Esophagus squamous epithelium (tissue), 5 donors: Measurements from ENCODE around the gene BARX2. TPM values are rescaled to one million over a fixed set of nuclear protein-coding genes. Genes with fewer than 3 reads are reported as not detected.
"Not testable (repeated sequence)": the region's sequence is repeated elsewhere in the genome, so short reads cannot be mapped to it uniquely, and the experiment has no call there.

Experiments used
- DNase-seq: peaks from one replicate; lab custom pipeline; 2025; lab: John Stamatoyannopoulos, UW
- H3K27ac ChIP-seq, 4 donors: fragments of 200-600 bp; sonication (generic); one replicate each; pipeline ENCODE4 v1.5.1; 2016 to 2019; ENCODE audit warnings: mild to moderate bottlenecking in 1 of 4
- H3K27me3 ChIP-seq, 4 donors: fragments of 200-600 bp; sonication (generic); 1 replicate in 3 of 4; 2 replicates in 1 of 4; pipeline versions ENCODE4 v1.5.1 to v1.6.0; 2017 to 2021; ENCODE audit warnings: antibody characterized with exemption in 1 of 4
- H3K36me3 ChIP-seq, 3 donors: fragments of 200-600 bp; sonication (generic); one replicate each; pipeline ENCODE4 v1.5.1; 2016 to 2019
- H3K4me1 ChIP-seq, 3 donors: fragments of 200-600 bp; sonication (generic); one replicate each; pipeline ENCODE4 v1.5.1; 2017 to 2019
- H3K4me3 ChIP-seq, 4 donors: fragments of 200-600 bp; sonication (generic); 1 replicate in 3 of 4; 2 replicates in 1 of 4; pipeline ENCODE4 v1.5.1; 2016 to 2019; ENCODE audit warnings: mild to moderate bottlenecking in 2 of 4, moderate library complexity in 1 of 4
- H3K9me3 ChIP-seq, 3 donors: fragments of 200-600 bp; sonication (generic); one replicate each; pipeline ENCODE4 v1.5.1; 2016 to 2019
- CTCF ChIP-seq, 6 experiments: fragments of 450-650 bp in 4 of 6; fragments of 200-600 bp in 2 of 6; sonication (generic) in 2 of 6; IDR thresholded peaks; one replicate each; pipeline ENCODE4 v1.5.1; 2016 to 2019; ENCODE audit warnings: antibody characterized with exemption in 6 of 6, mild to moderate bottlenecking in 4 of 6, moderate library complexity in 4 of 6
- POLR2A ChIP-seq, 4 donors: fragments of 450-650 bp; IDR thresholded peaks; one replicate each; pipeline ENCODE4 v1.6.1; 2017; ENCODE audit warnings: antibody characterized with exemption in 4 of 4, mild to moderate bottlenecking in 4 of 4, moderate library complexity in 3 of 4
- WGBS, 2 donors: methylation state at CpG; one replicate each; pipeline ENCODE4 v1.1.5; 2018; 5-methylcytosine and 5-hydroxymethylcytosine counted together
- intact Hi-C: fragments of 100-400 bp; cut with DNase I; formaldehyde crosslinking; loops from one replicate; pipeline ENCODE4 v1.15.0; 2022
- total RNA-seq, 4 donors: library from RNA; depleted of rRNA; stranded (reverse); fragments of >200 nt; gene quantifications; one replicate each; pipeline ENCODE4 v1.1.0, GENCODE V29; 2016
- donor health status: DM: yes; HTN: yes; CAD: no.

BARX2 gene
- total RNA-seq, result 100 to 1,000 TPM in 1 of 4 donors, 10 to 100 TPM in 3; 45.2 to 102 (median 57.6) TPM

- H3K27ac ChIP-seq, result peak within 1 kb of the TSS; percentile 82 to 91 (median 90)
- intact Hi-C loops, result no loop called here
- TF ChIP-seq POLR2A (IDR thresholded peaks at IDR 0.05) (no peak), CTCF (IDR thresholded peaks at IDR 0.05) (peak in 5 of 6 experiments; percentile 26 to 58 (median 54))
- 0 to 13% methylated on average over 16 to 18 of the region's 81 CpGs for WGBS, 2 donors
- DNase-seq, result no peak
- H3K9me3 ChIP-seq, result no peaks in the 10 kb centered on the region
- peaks cover 18 to 63% (median 18%) of the 10 kb centered on the region in 3 donors for H3K4me1 ChIP-seq
- peak within 1 kb of the TSS; percentile 59 to 70 (median 64) for H3K4me3 ChIP-seq
- H3K36me3 ChIP-seq, result no peaks in the 10 kb centered on the region
- peaks cover 0 to 92% (median 2%) of the 10 kb centered on the region in 4 donors for H3K27me3 ChIP-seq
Observed at GRCh38 chr11:129375751-129376657, at the start of gene BARX2. BARX2 (plus strand) TSS chr11:129375848; CDS start chr11:129376036, 188 bp downstream.

GRCh38 chr11:129326921-129327320, 48.7 kb upstream of the BARX2 start:
- TF ChIP-seq CTCF (IDR thresholded peaks at IDR 0.05) (no peak), POLR2A (IDR thresholded peaks at IDR 0.05) (no peak)
- 98% methylated on average over 2 of the region's 2 CpGs for WGBS, 2 donors
- Histone ChIP-seq H3K4me3 (no peak overlapping the region), H3K9me3 (no peaks in the 10 kb centered on the region), H3K36me3 (no peaks in the 10 kb centered on the region), H3K27ac (no peak overlapping the region), H3K4me1 (peaks cover 7 to 33% (median 9%) of the 10 kb centered on the region in 3 donors), H3K27me3 (no peaks in the 10 kb centered on the region)
- intact Hi-C loops, result no loop called here
- no peak for DNase-seq

GRCh38 chr11:129327708-129328107, 47.9 kb upstream of the BARX2 start:
- 43 to 78% methylated on average over 4 of the region's 4 CpGs for WGBS, 2 donors
- DNase-seq, H3K9me3 ChIP-seq, H3K4me3 ChIP-seq, H3K27me3 ChIP-seq, intact Hi-C loops, H3K27ac ChIP-seq, H3K36me3 ChIP-seq: not testable (repeated sequence)
- H3K4me1 ChIP-seq, result peaks cover 8 to 35% (median 9%) of the 10 kb centered on the region in 3 donors

GRCh38 chr11:129328756-129329155, 46.9 kb upstream of the BARX2 start:
- Histone ChIP-seq H3K4me1 (peaks cover 8 to 32% (median 9%) of the 10 kb centered on the region in 3 donors), H3K9me3 (no peaks in the 10 kb centered on the region), H3K4me3 (no peak overlapping the region), H3K27ac (no peak overlapping the region), H3K27me3 (no peaks in the 10 kb centered on the region), H3K36me3 (no peaks in the 10 kb centered on the region)
- intact Hi-C loops, result no loop called here
- no peak for DNase-seq
- TF ChIP-seq POLR2A (IDR thresholded peaks at IDR 0.05) (no peak), CTCF (IDR thresholded peaks at IDR 0.05) (no peak)

- 64 to 67% methylated on average over 5 of the region's 5 CpGs for WGBS, 2 donors
- no peak for DNase-seq
- intact Hi-C loops, result loop anchor here (5.0 kb wide), 1 partner anchor 214 kb away; no protein-coding TSS in a partner anchor
Observed at GRCh38 chr11:129331217-129331616, 44.4 kb upstream of the BARX2 start.

More at GRCh38 chr11:129331217-129331616, 44.4 kb upstream of the BARX2 start:
- Histone ChIP-seq H3K27me3 (no peaks in the 10 kb centered on the region), H3K36me3 (no peaks in the 10 kb centered on the region), H3K9me3 (no peaks in the 10 kb centered on the region), H3K4me3 (no peak overlapping the region), H3K27ac (no peak overlapping the region), H3K4me1 (peaks cover 0 to 18% (median 2%) of the 10 kb centered on the region in 3 donors)
- TF ChIP-seq CTCF (IDR thresholded peaks at IDR 0.05) (no peak), POLR2A (IDR thresholded peaks at IDR 0.05) (no peak)
